M059J (cell line): ENCODE results near the gene DHRS7B. TPM values are rescaled to one million over a fixed set of nuclear protein-coding genes. Genes with fewer than 3 reads are reported as not detected.
A peak's percentile ranks its signal among the peaks of the same experiment; 100 is the strongest.
"Not testable (repeated sequence)": the region's sequence is repeated elsewhere in the genome, so short reads cannot be mapped to it uniquely, and the experiment has no call there.

Source experiments
- DNase-seq: peaks from one replicate; pipeline ENCODE4 v3.0.0-alpha.2; 2012; ENCODE audit warnings: low read depth
- total RNA-seq: library from RNA; depleted of rRNA; stranded (reverse); fragments of >200 nt; shearing (Covaris generic); gene quantifications from 2 replicates; pipeline ENCODE4 v1.2.3, GENCODE V29; 2014

DHRS7B gene
- total RNA-seq, 1 experiment from 2014 or later: 26.2 TPM

DNA sequence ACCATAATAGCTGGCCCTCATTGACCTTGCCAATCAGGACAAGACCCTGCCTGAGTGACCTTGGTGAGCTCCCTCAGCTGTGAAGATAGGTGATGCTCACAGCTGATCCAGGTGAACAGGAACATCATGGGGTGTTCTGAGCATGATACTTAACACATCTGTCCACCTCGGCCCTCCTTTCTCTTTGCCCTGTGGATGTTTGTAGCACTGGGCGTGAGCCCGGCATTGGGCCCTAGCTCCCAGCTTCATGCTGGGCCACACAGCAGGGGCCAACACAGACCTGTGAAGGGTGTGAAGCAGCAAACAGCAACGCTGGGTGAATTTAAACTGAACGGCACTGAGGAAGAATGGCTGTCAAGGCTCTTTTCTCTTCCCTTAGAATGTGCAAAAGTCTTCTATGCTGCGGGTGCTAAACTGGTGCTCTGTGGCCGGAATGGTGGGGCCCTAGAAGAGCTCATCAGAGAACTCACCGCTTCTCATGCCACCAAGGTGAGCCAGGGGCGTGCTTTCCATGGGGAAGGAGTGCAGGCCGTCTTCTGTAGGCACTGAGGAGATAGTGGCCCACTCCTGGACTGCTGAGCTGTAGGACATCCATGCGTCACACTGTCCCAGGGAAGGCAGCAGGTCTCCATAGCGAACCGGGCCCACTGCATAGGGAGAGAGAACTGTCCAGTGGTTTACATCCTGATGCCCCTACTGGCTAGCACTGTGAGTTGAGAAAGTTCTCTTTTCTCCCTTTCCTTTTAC lies 51.3 kb downstream of the DHRS7B start:
- DNase-seq: no peak

DNA sequence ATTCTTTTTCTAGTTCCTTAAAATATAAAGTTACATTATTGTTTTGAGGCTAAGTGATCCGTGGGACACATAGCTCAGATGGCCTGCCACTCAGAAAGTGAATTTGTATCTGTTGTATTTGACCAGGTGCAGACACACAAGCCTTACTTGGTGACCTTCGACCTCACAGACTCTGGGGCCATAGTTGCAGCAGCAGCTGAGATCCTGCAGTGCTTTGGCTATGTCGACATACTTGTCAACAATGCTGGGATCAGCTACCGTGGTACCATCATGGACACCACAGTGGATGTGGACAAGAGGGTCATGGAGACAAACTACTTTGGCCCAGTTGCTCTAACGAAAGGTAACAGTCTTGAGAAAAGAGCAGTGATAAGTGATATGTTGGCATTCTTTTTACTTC lies 56.7 kb downstream of the DHRS7B start:
- no peak for DNase-seq

DNA sequence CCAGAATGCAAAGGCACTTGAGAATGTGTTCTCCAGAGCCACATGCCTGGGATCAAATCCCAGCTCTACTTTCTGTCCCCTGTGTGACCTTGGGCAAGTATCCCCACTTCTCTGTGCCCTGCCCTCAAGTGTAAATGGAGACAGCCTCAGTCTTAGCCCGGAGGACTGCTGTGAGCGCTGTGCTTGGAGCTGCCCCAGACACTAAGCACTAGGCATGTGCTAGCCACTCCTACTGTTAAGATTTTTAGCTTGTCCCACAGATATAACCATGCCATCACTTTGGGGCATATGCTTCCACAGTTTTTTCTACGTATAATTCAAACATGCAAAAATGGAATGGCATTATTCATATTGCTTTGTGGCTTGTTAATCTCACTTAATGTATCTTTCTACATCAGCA lies 57.8 kb downstream of the DHRS7B start:
- DNase-seq: no peak

DNA sequence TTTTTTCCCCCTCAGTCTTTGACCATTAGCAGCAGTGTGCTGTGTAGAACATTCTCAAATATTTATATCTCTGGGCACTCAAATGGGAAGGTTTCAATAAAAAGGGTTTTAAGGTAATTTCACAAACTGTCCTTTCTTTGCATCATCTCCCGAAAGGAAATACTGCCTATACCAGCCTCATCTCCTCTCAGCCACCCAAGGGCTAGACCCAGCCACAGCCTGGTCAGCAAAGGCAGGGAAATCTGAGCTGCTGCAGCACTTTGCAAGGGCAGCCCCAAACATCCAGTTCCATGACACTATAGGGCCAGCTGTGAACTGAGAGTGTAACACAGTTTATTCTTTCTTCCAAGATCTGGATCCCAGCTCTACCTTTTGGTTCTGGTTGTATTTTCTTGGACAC lies 58.3 kb downstream of the DHRS7B start:
- no peak for DNase-seq

DNA sequence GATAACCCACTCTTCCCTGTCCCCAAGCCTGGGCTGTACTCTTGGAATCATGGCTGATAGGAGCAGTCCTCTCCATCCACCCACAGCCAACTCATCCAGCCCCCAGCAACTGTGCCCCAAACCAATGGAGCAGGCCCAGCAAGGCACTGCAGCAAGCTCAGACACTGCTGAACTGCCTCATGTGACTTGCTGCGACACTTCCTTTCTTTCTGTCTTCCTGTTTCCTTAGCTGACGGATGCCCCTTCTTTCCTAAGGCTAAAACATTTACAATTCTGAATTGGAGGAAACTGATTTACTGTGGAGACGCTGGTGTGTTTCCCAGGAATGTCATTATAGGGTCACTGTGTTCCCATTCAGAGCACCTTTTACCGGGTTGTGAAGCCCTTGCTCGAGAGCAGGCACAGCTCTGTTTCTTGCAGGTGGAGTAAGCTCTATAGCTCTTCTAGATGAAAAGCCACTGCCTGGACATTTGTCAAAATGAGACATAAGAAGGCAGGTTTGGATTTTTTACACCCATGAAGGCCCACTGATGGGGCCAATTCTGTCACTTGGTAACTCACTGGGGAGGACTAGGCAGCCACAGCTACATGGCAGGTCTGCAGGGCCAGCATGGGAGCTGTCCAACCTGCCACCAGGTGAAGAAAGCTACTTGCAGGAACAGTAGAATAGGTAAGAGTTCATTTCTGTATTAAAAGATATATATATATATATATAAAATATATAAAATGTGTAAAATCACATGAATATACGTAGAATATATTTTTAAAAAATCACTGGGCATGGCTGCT lies 59.8 kb downstream of the DHRS7B start:
- no peak for DNase-seq

DNA sequence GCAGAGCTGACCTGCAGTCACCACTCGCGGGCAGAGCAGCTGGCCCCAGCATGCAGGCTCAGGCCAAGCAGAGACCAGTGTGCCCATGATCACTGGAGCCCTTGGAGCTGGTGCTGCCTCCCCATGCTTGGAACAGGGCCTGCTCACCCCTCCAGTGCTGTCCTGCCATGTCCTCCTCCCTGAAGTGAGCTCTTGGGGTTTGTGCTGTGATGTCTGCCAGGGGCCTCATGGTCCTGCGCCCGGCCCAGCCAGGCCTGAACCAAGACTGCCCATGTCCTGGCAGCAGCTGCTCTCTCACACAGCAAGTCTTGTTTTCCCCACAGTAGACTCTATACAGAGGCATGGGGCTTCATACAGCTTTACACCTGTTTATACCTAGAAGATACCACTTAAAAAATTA lies 62.6 kb downstream of the DHRS7B start:
- DNase-seq: no peak

DNA sequence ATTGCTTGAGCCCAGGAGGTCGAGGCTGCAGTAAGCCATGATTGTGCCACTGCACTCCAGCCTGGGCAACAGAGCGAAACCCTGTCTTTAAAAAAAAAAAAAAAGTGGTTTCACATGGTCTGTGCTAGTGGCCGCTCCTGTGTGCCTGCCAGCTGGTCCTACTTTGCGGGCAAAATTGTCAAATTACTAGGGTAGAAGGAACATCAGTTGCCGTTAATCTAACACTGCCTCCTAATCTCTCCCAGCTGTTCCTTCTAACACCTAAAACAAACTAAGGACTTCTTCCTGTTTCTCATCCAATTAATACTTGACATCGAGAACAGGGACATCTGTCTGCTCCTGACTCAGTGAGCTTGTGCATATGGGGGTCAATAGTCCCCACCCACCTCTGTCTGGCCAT lies 63.3 kb downstream of the DHRS7B start:
- no peak for DNase-seq

DNA sequence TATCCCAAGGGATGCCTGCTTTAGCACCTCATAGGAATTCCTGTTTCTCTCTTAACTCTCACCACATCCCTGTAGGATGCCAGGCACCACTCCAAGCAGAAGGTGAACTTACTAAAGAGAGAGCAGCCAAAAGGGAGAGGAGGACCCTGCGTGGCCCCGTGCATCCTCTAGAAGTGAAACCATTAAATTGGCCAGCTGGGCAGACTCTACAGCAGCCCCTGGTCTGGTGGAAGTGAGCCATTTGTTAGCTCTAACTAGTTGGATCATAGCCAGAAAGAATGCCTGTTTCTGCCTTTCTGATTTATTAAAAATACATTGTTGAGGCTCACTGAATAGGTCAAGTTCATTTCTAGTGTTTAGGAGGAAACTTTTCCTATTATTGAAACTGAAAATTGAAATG lies 64.9 kb downstream of the DHRS7B start:
- DNase-seq: no peak

DNA sequence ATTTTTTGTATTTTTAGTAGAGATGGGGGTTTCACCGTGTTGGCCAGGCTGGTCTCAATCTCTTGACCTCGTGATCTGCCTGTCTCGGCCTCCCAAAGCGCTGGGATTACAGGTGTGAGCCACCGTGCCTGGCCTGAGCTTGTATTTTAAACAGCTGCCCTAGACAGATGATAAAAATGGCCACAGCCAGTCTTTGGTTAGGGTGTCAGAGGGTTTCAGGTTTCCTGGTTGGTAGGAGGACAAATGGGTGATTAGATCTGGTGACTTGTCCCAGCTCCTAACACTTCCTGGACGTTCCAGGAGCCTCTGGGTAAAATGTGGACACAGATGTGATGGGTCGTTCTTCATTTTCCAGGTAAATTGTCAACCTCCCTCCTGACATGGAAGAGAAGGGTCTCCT lies 65.7 kb downstream of the DHRS7B start:
- not testable (repeated sequence) for DNase-seq

DNA sequence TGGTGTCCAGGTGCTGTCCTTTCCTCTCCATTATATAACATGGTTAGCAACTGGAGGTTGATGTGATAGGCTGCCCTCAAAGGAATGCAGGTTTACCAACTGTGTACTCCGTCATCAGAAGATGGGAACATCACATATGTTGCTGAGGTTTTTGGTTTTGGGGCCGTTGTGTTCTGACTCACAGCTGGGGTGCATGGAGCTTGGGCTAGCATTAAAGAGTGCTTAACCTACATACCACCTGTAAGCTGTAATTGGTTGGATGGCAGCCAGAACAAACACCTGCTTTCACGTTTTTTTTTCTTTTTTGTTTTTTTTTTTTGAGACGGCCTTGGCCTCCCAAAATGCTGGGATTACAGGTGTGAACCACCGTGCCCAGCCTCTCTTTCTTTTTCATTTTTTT lies 66.3 kb downstream of the DHRS7B start:
- DNase-seq: no peak

DNA sequence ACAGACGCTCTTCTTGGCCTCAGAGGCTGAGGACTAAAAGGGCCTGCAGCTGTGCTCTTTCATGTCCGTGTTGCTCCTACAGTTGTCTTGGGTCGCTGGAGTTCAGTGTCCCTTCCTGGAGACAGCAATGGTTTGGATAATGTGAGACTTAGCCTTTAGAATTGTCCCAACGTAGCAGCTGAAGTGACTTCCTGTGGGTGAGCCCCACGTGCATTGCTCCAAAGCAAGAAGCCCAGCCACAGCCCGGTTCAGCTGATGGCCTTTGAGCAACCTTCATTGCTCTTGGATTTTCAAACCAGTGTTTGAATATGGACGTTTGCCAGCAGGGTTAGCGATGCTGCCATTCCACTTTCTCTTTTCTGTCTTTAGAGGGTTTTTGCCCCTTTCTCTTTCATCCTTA lies 67.5 kb downstream of the DHRS7B start:
- DNase-seq: no peak

DNA sequence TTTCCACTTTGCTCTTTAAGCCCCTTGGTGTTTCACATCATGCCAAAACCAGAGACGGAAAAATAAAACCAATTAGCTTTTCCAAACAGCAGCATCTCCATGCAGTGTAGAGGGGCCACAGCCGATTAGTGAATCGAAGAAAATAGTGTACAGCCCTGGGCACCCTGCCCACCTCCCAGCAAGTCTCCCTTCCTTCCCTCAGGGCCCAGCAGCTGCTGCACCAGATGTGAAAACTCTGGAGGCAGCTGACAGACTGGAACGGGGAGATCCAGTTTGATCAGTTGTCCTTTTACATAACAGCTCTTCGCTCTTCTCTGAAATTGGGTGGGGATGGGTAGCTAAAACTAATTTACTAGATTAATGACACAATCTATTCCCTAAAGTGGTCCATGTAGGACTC lies 67.9 kb downstream of the DHRS7B start:
- no peak for DNase-seq

DNA sequence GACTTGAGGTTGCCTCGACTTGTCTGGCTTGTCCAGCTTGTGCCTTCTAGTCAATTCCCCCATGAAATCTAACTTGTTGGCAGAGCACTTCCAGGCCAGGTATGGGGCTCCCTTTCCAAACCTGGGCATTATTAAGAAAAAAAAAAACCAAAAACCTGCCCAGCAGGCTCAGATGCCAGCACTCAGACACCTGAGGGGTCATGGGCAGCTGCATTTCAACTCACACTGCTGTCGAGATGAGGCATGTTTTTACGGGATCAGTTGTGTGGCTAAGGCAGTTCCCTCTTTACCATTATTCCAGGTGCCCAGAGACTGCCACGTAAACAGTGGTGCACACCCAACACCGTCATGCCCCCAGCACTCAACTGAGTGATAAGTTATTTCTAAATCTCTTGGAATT lies 69.4 kb downstream of the DHRS7B start:
- no peak for DNase-seq

DNA sequence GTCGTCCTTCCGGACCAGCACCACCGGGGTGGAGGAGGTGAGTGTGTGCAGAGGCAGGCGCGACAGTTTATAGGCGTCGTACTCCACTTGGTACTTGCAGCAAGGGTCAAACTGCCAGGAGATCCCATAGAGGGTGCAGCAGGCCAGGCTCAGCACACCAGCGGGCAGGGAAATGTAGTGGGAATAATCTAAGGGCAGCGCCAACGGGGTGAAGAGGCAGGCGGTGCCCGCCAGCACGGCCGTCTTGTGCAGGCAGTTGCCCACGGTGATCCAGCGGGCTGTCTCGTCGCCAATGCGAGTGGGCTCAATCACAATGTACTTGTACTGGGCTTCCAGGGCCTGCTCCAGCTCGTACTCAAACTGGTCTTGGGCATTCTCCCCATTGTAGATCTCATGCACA lies 71.6 kb downstream of the DHRS7B start:
- no peak for DNase-seq

DNA sequence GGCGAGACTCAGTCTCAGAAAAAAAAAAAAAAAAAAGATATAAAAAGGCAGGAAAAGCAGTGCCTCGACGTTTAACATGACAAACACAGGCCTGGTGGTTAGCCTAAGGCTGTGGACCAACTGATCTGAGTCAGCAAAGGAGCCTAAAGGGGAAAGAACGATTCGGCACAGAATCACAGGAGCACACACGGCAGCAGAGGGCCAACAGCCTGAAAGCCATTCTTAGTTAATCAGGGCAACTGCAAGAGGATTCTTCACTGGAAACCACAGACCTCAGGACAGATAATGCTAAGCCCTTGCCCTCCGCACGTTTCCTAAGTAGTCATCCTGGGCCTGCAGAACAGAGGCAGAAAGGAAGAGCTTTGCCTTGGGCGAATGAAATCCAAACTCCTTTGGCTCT lies 72.5 kb downstream of the DHRS7B start:
- peak; percentile 93 for DNase-seq

DNA sequence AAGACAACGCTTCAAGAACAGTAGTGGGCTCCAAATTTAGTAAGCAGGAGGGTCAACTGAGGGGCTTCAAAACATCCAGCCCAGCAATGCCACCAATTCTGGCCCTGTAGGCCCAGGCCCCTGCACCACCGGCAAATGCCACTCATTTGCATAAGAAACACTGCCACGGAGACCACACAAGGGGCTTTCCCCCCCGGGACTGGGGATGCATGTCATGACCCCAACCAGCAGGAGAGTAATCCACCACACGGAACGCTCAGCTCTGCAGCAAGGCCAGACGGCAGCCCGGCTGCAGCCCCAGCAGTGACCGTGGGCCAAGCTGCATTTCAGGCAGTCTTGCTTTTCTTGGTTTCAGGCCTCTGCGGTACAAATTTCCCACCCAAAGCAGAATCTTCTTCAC lies 73.1 kb downstream of the DHRS7B start:
- DNase-seq: no peak

DNA sequence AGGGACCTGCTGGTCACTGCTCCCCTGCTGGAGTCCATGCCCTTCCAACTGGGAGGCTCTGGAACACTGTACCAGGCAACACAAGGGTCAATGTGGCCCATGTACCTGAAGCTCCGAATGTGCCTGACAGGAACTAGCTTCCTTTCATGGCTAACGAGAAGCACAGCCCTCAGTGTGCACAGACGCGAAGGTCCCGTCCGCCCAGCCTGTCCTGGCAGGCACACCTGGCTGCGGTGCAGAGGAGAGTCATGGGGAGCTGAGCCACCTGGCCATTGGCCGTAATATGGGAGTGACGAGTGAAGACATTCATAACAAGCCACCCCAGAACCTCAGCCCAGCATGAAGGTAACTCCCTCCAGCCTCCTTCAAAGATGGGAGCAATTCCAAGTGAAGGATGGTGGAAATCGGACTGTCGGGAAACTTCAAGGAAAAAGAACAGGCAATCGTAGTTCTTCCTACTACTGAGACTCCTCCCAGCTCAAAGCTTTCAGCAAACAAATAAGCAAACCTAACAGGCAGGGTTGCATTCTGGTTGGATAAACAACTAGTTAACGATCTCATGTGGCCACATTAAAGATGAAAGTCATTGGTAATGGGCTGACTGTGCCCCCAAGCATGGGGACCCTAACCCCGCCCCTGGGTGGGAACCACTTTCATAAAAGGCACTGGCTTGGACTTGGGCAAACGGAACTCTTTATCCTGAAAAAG lies 74.0 kb downstream of the DHRS7B start:
- no peak for DNase-seq

DNA sequence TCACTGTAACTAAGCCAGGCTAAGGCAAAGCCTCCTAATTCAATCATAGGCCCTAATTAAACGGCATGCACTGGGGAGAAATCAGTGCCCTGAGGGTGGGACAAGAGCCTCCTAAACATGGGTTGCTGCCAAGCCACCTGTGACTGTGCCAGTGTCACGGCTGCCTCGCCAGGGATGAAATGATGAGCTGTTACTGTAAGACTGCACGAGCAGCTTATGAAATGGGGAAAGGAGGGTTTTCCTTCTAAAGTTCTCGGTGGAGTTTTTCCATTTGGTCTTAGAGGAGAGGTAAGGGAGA lies 74.5 kb downstream of the DHRS7B start:
- DNase-seq: peak; percentile 70

DNA sequence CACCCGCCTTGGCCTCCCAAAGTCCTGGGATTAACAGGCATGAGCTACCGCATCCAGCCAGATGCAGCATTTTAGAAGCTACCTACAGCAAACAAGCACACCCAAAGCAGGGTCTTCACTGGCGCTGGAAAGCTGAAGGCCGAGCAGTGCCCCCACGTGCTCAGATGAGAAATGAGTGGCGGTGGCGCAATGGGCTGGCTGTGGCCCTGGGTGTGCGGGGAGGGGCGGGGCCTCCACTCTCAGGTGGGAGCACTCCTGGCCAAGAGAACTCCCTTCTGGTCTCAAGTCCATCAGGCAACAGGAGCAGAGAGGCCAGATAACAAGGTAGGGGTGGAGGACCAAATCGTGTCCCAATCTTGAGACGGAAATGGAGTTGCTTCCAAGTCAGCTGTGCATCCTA lies 75.1 kb downstream of the DHRS7B start:
- DNase-seq: no peak

DNA sequence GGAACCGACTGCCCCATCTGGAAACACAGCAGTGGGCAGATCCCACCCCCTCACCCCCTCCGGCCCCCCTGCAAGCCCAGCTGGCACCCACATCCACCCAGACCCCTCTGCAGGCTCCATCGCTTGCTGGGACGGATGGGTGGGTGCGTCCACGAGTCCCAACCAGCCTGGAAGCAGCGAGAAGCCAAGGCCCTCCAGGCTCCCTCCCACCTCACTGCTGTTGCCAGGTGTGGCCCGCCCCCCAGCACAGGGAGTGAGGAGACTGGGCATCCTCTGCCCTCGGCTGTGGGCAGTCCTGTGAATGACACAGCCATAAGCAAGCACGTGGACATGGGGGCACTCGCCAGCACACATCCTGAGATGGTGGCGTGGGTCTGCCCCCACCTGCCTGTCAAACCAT lies 75.7 kb downstream of the DHRS7B start:
- DNase-seq: no peak

DNA sequence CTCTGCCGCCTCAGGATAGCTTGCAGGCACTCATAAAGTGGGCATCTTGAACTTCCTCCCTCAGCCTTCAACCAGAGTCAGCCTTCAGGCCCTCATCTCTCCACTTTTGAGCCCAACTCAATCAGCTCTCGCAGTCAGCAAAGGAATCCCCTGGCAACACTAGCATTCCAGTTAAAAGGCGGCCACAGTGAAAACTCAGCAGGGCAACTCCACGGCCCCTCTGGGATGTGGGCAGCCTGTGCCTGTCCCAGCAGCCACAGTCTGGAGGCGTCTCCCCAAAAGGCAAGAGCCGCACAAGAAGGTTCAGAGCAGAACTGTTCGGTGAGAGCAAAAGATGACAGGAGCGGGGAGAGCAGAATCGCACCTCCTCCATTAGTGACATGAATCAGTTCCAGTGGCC lies 78.2 kb downstream of the DHRS7B start:
- no peak for DNase-seq

DNA sequence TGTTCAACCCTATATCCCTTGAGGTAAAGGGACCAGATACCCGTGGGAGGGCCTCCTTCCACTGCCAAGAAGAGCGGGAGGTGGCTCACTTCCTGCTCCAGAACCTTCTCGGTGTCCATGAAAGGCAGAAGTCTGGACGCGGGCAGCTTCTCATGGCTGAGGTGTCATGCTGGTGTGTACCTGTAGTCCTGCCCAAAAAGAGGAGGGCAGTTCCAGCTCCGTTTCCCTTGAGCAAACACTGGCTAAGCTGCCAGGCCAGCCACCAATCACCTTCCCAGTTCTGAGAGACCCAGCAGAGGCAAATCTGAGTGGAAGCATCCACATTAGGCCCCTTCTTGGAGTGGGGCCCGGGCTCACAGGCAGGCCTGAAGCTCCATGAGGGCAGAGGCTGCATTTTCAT lies 81.6 kb downstream of the DHRS7B start:
- no peak for DNase-seq

DNA sequence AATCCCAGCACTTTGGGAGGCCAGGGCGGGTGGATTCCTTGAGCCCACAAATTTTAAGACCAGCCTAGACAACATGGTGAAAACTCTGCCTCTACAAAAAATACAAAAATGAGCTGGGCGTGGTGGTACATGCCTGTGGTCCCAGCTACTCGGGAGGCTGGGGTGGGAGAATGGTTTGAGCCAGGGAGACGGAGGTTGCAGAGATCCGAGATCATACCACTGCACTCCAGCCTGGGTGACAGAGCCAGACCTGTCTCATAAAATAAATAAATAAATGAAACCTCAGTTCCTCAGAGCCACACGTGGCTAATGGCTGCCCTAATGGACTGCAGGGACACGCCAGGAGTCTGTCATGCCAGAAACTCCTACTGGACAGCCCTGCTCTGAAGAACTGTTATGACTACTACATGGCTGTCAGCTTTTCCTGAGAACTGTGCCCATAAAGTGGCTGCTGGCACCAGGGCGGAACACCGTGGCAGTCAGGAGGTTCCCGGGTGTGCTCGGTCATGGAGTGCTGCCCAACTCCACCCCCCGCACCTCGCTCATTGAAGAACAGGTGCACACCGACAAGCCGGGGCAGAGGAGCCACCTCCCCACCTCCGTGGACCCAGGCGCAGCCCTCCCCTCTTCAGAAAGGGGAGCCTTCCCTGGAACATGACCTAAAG lies 82.9 kb downstream of the DHRS7B start:
- DNase-seq: no peak
